HepG2 (cell line): ENCODE measurements around the gene SYTL1. TPM values are rescaled to one million over a fixed set of nuclear protein-coding genes. Genes with fewer than 3 reads are reported as not detected.

Experiments used
- ETV5 ChIP-seq: IDR thresholded peaks from 2 replicates; pipeline ENCODE4 v1.6.1; 2018; ENCODE audit warnings: missing biosample characterization, missing genetic modification reagents, inconsistent platforms, borderline replicate concordance
- LCORL ChIP-seq, 2 experiments: fragments of 450-650 bp in 1 of 2; sonication (generic) in 1 of 2; formaldehyde crosslinking in 1 of 2; IDR thresholded peaks; 2 replicates each; pipeline versions ENCODE4 v1.5.0 to v1.6.1; 2017 to 2020; ENCODE audit warnings: antibody characterized with exemption in 1 of 2, missing genetic modification reagents in 1 of 2
- MXI1 ChIP-seq: IDR thresholded peaks from 3 replicates; pipeline ENCODE4 v1.6.1; 2012; ENCODE audit warnings: low read depth, low read length, inconsistent platforms, borderline replicate concordance
- NAIF1 ChIP-seq: sonication (generic); formaldehyde crosslinking; IDR thresholded peaks from 2 replicates; pipeline ENCODE4 v1.5.0; 2020; ENCODE audit warnings: mild to moderate bottlenecking, missing genetic modification reagents, borderline replicate concordance
- NCOA1 ChIP-seq: sonication (generic); formaldehyde crosslinking; IDR thresholded peaks from 2 replicates; pipeline ENCODE4 v1.9.0; 2021; ENCODE audit warnings: missing genetic modification reagents
- RARG ChIP-seq: sonication (generic); formaldehyde crosslinking; IDR thresholded peaks from 2 replicates; pipeline ENCODE4 v1.4.0; 2020; ENCODE audit warnings: low read depth, mild to moderate bottlenecking, missing genetic modification reagents
- TBL1XR1 ChIP-seq: fragments of 150-350 bp; IDR thresholded peaks from 2 replicates; pipeline ENCODE4 v1.6.1; 2014; ENCODE audit warnings: borderline replicate concordance, low read length; ENCODE audit not compliant: partially characterized antibody
- TBX2 ChIP-seq: sonication (generic); formaldehyde crosslinking; IDR thresholded peaks from 2 replicates; pipeline ENCODE4 v1.5.0; 2020; ENCODE audit warnings: missing genetic modification reagents, mild to moderate bottlenecking, borderline replicate concordance
- YY1 ChIP-seq: IDR thresholded peaks from 2 replicates; pipeline ENCODE4 v1.6.1; 2011; ENCODE audit warnings: low read length, low read depth, moderate library complexity, mild to moderate bottlenecking; ENCODE audit not compliant: insufficient read depth, insufficient replicate concordance
- ZNF350 ChIP-seq: sonication (generic); formaldehyde crosslinking; IDR thresholded peaks from 2 replicates; pipeline ENCODE4 v1.4.0; 2020; ENCODE audit warnings: mild to moderate bottlenecking, low read depth, missing genetic modification reagents, borderline replicate concordance
- ZNF501 ChIP-seq: sonication (generic); formaldehyde crosslinking; IDR thresholded peaks from 2 replicates; pipeline ENCODE4 v1.5.1; 2020; ENCODE audit warnings: mild to moderate bottlenecking, moderate library complexity, missing genetic modification reagents
- ZNF564 ChIP-seq: sonication (generic); formaldehyde crosslinking; IDR thresholded peaks from 2 replicates; pipeline ENCODE4 v1.8.1; 2023; ENCODE audit warnings: mild to moderate bottlenecking, missing genetic modification reagents
- ZSCAN31 ChIP-seq: sonication (generic); formaldehyde crosslinking; IDR thresholded peaks from 2 replicates; pipeline ENCODE4 v1.5.0; 2020; ENCODE audit warnings: low read depth, mild to moderate bottlenecking, missing genetic modification reagents
- polyA plus RNA-seq, 8 experiments: library from polyadenylated mRNA; depleted of rRNA in 3 of 8; stranded (reverse) in 7 of 8; unstranded in 1 of 8; fragments of >200 nt; fragmentation: Illumina TruSeq in 4 of 8; extraction: Trizol in 4 of 8; gene quantifications; 2 replicates each; pipeline versions ENCODE4 v1.2.1 to v1.2.3, GENCODE V29; 2011 to 2016; ENCODE audit warnings: low read depth in 4 of 8, missing spikeins in 1 of 8, mixed read lengths in 1 of 8; ENCODE audit not compliant: insufficient read depth in 1 of 8
- total RNA-seq, 5 experiments: library from RNA; depleted of rRNA; stranded (reverse); fragments of >200 nt; fragmentation: Illumina TruSeq; extraction: Trizol; gene quantifications; 2 replicates each; pipeline ENCODE4 v1.2.3, GENCODE V29; 2016; ENCODE audit warnings: low read depth in 1 of 5
- TF ChIP-seq, protein P1 (sequence below): sonication (generic); formaldehyde crosslinking; IDR thresholded peaks from 2 replicates; pipeline ENCODE4 v1.4.0; 2020; ENCODE audit warnings: missing genetic modification reagents
- TF ChIP-seq, protein P2 (sequence below): sonication (generic); formaldehyde crosslinking; IDR thresholded peaks from 2 replicates; pipeline ENCODE4 v1.5.1; 2020; ENCODE audit warnings: missing genetic modification reagents, mild to moderate bottlenecking, borderline replicate concordance
- TF ChIP-seq, protein P3 (sequence below), 2 experiments: sonication (generic) in 1 of 2; formaldehyde crosslinking in 1 of 2; IDR thresholded peaks; 2 replicates each; pipeline versions ENCODE4 v1.4.0 to v1.6.1; 2018 to 2020; ENCODE audit warnings: missing genetic modification reagents in 2 of 2, borderline replicate concordance in 1 of 2, low read depth in 1 of 2, mild to moderate bottlenecking in 1 of 2, missing biosample characterization in 1 of 2
- TF ChIP-seq, protein P4 (sequence below): sonication (generic); formaldehyde crosslinking; IDR thresholded peaks from 2 replicates; pipeline ENCODE4 v1.4.0; 2020; ENCODE audit warnings: mild to moderate bottlenecking, missing genetic modification reagents
- TF ChIP-seq, protein P5 (sequence below): sonication (generic); formaldehyde crosslinking; IDR thresholded peaks from 2 replicates; pipeline ENCODE4 v1.5.0; 2020; ENCODE audit warnings: mild to moderate bottlenecking, missing genetic modification reagents, moderate library complexity

Gene SYTL1
- total and polyA plus RNA-seq, 2 of the 13 experiments (the other 11 are each of a cell fraction or from before 2014, with no cell fraction given) = 11.1 to 17.8 TPM

DNA sequence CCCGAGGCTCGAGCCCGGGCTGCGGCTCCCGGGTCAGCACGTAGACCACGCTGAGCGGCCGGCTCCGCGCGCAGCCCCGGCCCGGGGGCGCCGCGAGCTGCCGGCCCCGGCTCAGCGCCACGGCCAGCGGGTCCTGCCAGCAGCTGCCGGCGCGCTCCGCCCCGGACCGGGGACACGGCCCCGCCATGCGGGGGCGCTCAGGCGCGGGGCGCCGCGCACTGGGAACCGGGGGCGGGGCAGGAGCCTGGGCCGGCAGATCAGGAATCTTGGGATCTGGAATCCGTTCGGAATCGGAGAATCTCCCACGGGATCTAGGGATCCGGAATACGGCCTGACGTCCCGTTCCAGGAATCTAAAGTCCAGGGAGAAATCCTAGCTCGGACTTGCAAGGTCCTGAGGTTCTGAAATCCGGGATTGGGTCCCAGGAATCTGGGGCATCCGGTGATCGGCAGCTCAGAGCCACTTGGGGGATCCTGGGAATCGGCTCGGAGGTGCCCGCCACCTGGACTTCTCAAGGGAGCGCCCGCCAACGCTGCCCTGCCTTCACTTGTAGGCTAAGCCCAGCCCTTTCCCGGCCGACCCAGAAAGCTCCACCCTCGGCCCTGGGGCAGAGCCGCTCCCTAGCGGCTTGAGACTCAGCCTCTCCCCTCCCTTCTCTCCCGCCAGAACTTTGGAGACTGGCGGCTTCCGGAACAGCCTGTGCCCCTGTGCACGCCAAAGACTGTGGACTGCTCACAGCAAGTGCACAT is 24.8 kb downstream of the SYTL1 start, which contains the start of gene MAP3K6 (continued):
- TF ChIP-seq, protein P1, sequence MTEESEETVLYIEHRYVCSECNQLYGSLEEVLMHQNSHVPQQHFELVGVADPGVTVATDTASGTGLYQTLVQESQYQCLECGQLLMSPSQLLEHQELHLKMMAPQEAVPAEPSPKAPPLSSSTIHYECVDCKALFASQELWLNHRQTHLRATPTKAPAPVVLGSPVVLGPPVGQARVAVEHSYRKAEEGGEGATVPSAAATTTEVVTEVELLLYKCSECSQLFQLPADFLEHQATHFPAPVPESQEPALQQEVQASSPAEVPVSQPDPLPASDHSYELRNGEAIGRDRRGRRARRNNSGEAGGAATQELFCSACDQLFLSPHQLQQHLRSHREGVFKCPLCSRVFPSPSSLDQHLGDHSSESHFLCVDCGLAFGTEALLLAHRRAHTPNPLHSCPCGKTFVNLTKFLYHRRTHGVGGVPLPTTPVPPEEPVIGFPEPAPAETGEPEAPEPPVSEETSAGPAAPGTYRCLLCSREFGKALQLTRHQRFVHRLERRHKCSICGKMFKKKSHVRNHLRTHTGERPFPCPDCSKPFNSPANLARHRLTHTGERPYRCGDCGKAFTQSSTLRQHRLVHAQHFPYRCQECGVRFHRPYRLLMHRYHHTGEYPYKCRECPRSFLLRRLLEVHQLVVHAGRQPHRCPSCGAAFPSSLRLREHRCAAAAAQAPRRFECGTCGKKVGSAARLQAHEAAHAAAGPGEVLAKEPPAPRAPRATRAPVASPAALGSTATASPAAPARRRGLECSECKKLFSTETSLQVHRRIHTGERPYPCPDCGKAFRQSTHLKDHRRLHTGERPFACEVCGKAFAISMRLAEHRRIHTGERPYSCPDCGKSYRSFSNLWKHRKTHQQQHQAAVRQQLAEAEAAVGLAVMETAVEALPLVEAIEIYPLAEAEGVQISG (CRISPR knock-in tag) = peak; percentile 28; the same call in 1 of the 2 replicates
- TF ChIP-seq ZNF350 (CRISPR knock-in tag) (peak; percentile 30; the same call in 1 of the 2 replicates), YY1 (peak; percentile 49), TBL1XR1 (peak; percentile 23), NCOA1 (CRISPR knock-in tag) (0 out of 2 replicates have a peak, but pooled peaks have one; percentile 10), NAIF1 (CRISPR knock-in tag) (0 out of 2 replicates have a peak, but pooled peaks have one; percentile 31), ETV5 (peak; percentile 51; the same call in 1 of the 2 replicates), ZSCAN31 (CRISPR knock-in tag) (0 out of 2 replicates have a peak, but pooled peaks have one; percentile 43), MXI1 (peak; percentile 42; the same call in 1 of the 3 replicates), TBX2 (CRISPR knock-in tag) (peak; percentile 18; the same call in 1 of the 2 replicates), ZNF564 (CRISPR knock-in tag) (no peak), LCORL (IDR thresholded peaks at IDR 0.05) (no peak), LCORL (CRISPR knock-in tag; IDR thresholded peaks at IDR 0.05) (peak; percentile 62), RARG (CRISPR knock-in tag) (no peak), ZNF501 (CRISPR knock-in tag) (peak; percentile 55; the same call in 1 of the 2 replicates)
- TF ChIP-seq, protein P2, sequence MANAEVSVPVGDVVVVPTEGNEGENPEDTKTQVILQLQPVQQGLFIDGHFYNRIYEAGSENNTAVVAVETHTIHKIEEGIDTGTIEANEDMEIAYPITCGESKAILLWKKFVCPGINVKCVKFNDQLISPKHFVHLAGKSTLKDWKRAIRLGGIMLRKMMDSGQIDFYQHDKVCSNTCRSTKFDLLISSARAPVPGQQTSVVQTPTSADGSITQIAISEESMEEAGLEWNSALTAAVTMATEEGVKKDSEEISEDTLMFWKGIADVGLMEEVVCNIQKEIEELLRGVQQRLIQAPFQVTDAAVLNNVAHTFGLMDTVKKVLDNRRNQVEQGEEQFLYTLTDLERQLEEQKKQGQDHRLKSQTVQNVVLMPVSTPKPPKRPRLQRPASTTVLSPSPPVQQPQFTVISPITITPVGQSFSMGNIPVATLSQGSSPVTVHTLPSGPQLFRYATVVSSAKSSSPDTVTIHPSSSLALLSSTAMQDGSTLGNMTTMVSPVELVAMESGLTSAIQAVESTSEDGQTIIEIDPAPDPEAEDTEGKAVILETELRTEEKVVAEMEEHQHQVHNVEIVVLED (CRISPR knock-in tag) = peak; percentile 16; the same call in 1 of the 2 replicates
- TF ChIP-seq, protein P3, sequence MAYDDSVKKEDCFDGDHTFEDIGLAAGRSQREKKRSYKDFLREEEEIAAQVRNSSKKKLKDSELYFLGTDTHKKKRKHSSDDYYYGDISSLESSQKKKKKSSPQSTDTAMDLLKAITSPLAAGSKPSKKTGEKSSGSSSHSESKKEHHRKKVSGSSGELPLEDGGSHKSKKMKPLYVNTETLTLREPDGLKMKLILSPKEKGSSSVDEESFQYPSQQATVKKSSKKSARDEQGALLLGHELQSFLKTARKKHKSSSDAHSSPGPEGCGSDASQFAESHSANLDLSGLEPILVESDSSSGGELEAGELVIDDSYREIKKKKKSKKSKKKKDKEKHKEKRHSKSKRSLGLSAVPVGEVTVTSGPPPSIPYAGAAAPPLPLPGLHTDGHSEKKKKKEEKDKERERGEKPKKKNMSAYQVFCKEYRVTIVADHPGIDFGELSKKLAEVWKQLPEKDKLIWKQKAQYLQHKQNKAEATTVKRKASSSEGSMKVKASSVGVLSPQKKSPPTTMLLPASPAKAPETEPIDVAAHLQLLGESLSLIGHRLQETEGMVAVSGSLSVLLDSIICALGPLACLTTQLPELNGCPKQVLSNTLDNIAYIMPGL (CRISPR knock-in tag; IDR thresholded peaks at IDR 0.05; ENCODE audit: borderline replicate concordance in 1 of 2, low read depth in 1 of 2) = peak in 1 of 2 experiments; percentile 41; a peak in 1 of 4 replicates
- TF ChIP-seq, protein P4, sequence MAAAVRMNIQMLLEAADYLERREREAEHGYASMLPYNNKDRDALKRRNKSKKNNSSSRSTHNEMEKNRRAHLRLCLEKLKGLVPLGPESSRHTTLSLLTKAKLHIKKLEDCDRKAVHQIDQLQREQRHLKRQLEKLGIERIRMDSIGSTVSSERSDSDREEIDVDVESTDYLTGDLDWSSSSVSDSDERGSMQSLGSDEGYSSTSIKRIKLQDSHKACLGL (CRISPR knock-in tag) = 0 out of 2 replicates have a peak, but pooled peaks have one; percentile 23
- TF ChIP-seq, protein P5, sequence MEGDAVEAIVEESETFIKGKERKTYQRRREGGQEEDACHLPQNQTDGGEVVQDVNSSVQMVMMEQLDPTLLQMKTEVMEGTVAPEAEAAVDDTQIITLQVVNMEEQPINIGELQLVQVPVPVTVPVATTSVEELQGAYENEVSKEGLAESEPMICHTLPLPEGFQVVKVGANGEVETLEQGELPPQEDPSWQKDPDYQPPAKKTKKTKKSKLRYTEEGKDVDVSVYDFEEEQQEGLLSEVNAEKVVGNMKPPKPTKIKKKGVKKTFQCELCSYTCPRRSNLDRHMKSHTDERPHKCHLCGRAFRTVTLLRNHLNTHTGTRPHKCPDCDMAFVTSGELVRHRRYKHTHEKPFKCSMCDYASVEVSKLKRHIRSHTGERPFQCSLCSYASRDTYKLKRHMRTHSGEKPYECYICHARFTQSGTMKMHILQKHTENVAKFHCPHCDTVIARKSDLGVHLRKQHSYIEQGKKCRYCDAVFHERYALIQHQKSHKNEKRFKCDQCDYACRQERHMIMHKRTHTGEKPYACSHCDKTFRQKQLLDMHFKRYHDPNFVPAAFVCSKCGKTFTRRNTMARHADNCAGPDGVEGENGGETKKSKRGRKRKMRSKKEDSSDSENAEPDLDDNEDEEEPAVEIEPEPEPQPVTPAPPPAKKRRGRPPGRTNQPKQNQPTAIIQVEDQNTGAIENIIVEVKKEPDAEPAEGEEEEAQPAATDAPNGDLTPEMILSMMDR (CRISPR knock-in tag) = peak; percentile 54
